DOHH2 (cell line): Measurements from ENCODE around the gene NPAS3.

ENCODE experiments used
- CTCF ChIP-seq: fragments of 200-600 bp; sonication (generic); IDR thresholded peaks from one replicate; pipeline ENCODE4 v1.5.1; 2014; ENCODE audit warnings: antibody characterized with exemption, mild to moderate bottlenecking, low read depth, low read length; ENCODE audit not compliant: poor library complexity, severe bottlenecking
- EZH2phosphoT487 ChIP-seq: fragments of 200-600 bp; sonication (generic); IDR thresholded peaks from 2 replicates; pipeline ENCODE4 v1.6.1; 2017; ENCODE audit warnings: borderline replicate concordance, mild to moderate bottlenecking, antibody characterized with exemption, low read length, moderate library complexity, mixed read lengths

- TF ChIP-seq CTCF (no peak), EZH2phosphoT487 (no peak)
Observed at GRCh38 chr14:33810308-33810707, 871.6 kb downstream of the NPAS3 start.
